Raji (cell line): ENCODE measurements around the gene AKNA.

Experiments
- POLR2A ChIP-seq: IDR thresholded peaks from 2 replicates; pipeline ENCODE4 v1.6.1; 2011; ENCODE audit warnings: low read depth, low read length, control low read depth; ENCODE audit not compliant: insufficient read depth

Gene AKNA

DNA sequence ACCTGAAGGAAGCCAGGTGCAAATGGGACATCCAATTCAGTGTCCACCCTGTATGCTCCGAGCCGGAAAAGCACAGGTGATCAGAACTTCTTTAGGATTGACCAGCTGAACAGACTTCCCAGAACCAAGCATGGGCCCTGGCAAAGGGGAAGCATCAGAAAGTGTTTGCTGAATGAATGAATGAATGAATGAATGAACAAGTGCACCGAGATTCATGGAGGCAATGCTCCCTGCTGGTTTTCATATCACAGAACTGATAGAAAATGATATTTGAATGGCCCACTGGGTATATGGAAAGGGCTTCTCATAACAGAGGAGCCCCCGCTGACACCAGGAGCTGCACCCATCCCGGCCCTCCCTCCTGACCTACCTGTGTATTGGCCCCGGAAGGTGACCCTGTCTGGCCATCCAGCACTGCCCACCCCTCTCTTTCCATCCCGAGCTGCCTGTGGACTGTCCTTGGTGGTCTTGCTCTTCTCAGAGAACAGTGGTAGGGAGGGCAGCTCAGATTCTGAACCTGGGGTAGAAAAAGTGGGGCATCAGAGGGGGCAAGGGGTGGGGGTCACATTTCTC, 42.2 kb downstream of the AKNA start:
- TF ChIP-seq POLR2A, result no peak

- no peak for TF ChIP-seq POLR2A
Measured at GRCh38 chr9:114344692-114345091, 43.1 kb downstream of the AKNA start.

DNA sequence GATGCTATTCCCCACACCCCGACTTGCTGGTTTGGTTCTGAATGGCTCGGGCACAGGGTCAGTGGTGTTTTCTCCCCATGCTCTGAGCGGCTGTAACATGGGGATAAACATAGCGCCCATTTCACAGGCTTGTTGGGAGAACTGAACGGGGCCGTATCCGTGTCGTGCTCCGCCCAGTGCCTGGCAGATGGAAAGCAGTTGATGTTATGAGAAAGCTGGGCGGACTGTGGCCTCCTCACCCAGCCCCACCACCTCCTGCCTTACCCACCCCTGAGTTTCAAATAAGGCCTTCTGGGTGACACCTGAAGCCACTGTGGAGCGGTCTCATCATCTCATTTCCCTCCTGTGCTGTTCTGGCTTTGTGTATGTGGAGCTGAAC, 43.6 kb downstream of the AKNA start:
- no peak for TF ChIP-seq POLR2A

- no peak for TF ChIP-seq POLR2A
Measured at GRCh38 chr9:114343471-114344187, 44.2 kb downstream of the AKNA start.

GRCh38 chr9:114342755-114343440, 44.9 kb downstream of the AKNA start:
- no peak for TF ChIP-seq POLR2A

GRCh38 chr9:114341991-114342390, 45.8 kb downstream of the AKNA start:
- no peak for TF ChIP-seq POLR2A

DNA sequence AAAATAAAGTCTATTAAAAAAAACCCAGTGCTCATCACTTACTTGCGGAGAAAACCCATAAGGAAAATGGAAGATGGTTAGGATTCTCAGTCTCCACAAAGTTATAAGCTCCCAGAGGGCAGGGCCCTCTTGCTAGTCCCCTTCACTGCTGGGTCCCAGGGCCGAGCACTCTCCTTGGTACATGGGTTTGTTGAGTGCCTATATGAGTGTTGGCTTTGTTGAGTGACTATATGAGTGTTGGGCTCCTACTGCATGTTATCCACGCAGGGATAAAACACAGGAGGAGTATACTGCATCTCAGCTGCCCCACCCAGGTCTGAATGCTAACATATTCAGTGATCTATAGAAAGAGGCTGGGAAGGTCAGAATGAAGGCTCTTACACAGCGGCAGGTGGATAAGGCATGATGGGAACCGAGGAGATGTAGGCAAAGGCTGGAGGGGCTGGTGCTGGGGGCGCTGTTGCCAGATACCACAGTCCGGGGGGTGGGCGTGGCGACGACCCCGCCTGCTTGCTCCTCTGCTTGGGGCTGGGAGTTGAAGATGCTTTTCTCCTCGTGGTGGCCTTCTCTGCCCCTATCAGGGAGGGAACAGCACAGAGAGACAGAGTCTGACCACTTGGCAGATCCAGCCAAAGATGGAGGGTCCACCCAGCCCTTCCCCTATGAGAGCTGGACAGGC, 46.5 kb downstream of the AKNA start:
- no peak for TF ChIP-seq POLR2A

DNA sequence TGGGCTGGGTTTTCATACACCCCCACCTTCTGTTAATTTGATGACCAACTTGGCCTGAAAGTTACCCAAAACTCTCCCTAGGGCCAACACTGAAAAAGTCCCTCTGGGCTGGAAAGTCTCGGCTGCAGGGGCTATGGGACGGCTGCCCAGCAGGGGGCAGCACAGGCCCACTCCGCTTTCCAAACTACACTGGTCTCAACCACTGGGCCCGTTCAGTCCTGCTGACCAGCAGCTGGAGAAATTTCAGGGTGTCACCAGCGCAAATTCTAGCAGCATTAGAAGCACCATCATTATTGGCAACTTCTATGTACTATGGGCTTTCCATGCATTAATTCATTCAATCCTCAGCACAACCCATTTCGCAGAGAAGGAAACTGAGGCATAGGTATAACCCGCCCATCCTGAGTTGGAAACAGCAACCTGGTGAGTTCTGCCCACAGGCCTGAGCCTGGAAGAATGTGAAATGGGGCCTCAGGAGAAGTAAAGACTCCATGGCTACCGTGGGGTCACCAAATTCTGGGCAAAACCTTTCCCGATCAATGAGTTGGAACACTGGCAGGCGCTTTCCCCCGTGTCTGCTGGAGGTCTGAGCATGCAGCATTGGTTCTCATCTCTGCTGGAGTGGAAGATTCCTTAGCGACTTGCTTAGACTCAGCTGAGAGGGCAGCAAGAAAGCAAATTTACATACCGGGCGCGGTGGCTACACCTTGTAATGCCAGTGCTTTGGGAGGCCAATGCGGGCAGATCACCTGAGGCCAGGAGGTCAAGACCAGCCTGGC, 48.5 kb downstream of the AKNA start:
- TF ChIP-seq POLR2A, result no peak

- no peak for TF ChIP-seq POLR2A
Measured at GRCh38 chr9:114338187-114338586, 49.6 kb downstream of the AKNA start.

DNA sequence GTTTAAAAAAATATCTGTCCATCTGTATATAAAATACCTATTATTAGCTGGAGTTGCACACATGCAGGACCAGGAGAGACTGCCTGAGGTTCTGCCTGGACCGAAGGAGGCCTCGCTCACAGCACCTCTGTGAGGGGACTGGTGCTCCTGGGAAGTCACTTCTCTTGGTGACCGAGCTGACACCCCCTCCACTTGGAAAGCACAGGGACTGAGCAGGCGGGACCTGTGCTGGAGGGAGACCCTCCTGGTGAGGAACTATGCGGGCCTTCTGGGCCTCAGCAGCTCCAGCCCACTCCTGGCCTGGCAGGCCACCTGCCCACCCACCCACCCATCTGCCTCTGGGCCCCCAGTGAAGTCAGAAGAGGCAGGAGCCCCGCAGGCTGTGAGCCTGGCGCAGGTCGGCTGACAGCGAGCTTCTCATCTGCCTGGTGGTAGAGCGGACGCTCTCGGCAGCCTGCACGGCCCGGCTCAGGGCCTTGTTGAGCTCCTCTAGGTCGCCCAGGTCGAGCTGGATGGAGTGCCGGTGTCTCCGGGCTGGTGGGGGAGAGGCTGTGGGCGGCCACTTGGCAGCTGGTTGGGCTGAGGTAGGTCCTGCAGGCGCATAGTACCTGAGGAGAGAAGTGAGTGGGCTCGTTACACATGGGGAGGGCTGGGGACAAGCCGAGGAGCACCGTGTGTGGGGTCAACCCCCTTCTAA, 50.9 kb downstream of the AKNA start:
- TF ChIP-seq POLR2A, result no peak

DNA sequence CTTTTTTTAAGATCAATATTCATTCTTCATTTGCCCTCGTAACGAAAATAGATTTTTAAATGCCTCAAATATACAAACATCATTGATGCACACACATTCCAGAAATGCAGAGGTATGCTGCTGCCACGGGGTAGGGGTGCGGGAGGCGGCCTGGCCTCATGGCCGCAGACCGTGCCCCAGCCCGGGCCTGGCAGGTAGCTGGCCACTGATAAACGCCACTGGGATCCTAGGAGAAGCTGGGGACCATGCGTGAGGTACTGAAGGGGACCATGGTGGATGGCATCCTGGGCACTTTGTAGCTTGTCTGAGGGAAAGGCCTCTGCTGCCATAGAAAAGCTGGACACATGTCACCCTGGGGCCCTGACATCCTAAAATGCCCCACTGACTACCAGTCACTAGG, 51.6 kb downstream of the AKNA start:
- TF ChIP-seq POLR2A, result no peak

DNA sequence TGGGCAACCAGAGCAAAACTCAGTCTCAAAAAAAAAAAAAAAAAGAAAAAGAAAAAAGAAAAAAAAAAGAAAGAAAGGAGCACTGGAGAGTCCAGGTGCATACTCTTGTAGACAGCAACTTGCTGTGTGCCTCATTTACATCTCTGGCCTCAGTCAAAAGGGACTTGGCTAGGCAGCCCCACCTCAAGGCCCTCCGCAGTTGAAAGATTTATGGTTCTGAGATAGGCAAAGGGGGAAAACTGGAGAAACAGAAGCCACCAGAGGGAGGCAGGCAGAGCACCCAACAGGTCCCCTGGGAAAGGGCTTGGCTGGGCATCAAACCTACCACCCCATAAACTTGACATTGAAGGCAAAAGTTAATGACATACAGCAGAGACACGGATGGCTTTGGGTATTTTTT, 52.0 kb downstream of the AKNA start:
- no peak for TF ChIP-seq POLR2A

GRCh38 chr9:114334490-114334889, 53.3 kb downstream of the AKNA start:
- TF ChIP-seq POLR2A, result no peak

DNA sequence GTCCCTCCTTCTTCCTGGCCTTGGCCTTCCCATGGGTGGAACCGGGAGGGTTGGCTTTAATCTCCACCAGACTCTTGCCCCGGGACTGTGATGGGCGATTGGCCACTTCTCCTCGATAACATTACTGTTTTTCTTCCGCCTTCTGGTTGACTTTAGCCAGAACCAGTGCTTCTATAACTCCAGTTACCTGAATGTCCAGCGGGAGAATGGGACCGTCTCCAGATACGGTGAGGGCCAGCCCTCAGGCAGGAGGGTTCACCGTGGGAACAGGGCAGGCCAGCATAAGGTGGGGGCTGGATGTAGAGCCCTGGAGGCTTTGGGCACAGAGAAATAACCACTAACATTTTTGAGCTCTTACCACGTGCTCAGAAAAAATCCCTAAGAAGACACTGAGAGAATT, 57.1 kb downstream of the AKNA start:
- TF ChIP-seq POLR2A, result no peak
